ENCODE results near the gene TEC. TPM values are rescaled to one million over a fixed set of nuclear protein-coding genes. Genes with fewer than 3 reads are reported as not detected.
"Not testable (repeated sequence)": the region's sequence is repeated elsewhere in the genome, so short reads cannot be mapped to it uniquely, and the experiment has no call there.

The TEC gene
- 0.63 TPM for polyA plus RNA-seq (2013, experiment 1 of 2)
- polyA plus RNA-seq (2013, experiment 2 of 2), result 0.96 TPM

- Histone ChIP-seq H3K9me3 (ENCODE audit: control insufficient read depth, low read length) (peaks cover 6% of the 10 kb centered on the region), H3K27ac (ENCODE audit: low read depth, low read length, severe bottlenecking) (no peak within 1 kb of the TSS), H3K4me1 (ENCODE audit: control insufficient read depth, insufficient read depth, low read length, poor library complexity, severe bottlenecking) (no peaks in the 10 kb centered on the region), H3K4me3 (ENCODE audit: extremely low read depth, insufficient read depth, low read length, poor library complexity, severe bottlenecking) (peak within 1 kb of the TSS; percentile 68), H3K36me3 (ENCODE audit: control insufficient read depth, insufficient read depth, low read length) (no peaks in the 10 kb centered on the region)
- 0 to 1% methylated on average over 25 to 49 of the region's 63 CpGs for WGBS, 2 experiments (ENCODE audit: insufficient coverage in 2 of 2)
Measured at GRCh38 chr4:48268956-48269860, at the start of gene TEC. TSS of gene TEC (minus strand) at chr4:48269838. CDS start at chr4:48228614, 41,224 bp downstream.

GRCh38 chr4:48315728-48316630 lies 46.3 kb upstream of the TEC start:
- no peaks in the 10 kb centered on the region for H3K9me3 ChIP-seq (ENCODE audit: control insufficient read depth, low read length)
- 21 to 30% methylated on average over 4 of the region's 7 CpGs for whole genome bisulfite sequencing, 2 experiments (ENCODE audit: insufficient coverage in 2 of 2)
- H3K4me3 ChIP-seq (ENCODE audit: extremely low read depth, insufficient read depth, low read length, poor library complexity, severe bottlenecking), result no peak overlapping the region
- H3K36me3 ChIP-seq (ENCODE audit: control insufficient read depth, insufficient read depth, low read length), result no peaks in the 10 kb centered on the region
- H3K27ac ChIP-seq (ENCODE audit: low read depth, low read length, severe bottlenecking), result no peak overlapping the region
- H3K4me1 ChIP-seq (ENCODE audit: control insufficient read depth, insufficient read depth, low read length, poor library complexity, severe bottlenecking), result peaks cover 2% of the 10 kb centered on the region

- not testable (repeated sequence) for H3K4me1 ChIP-seq (ENCODE audit: control insufficient read depth, insufficient read depth, low read length, poor library complexity, severe bottlenecking); H3K9me3 ChIP-seq (ENCODE audit: control insufficient read depth, low read length); H3K4me3 ChIP-seq (ENCODE audit: extremely low read depth, insufficient read depth, low read length, poor library complexity, severe bottlenecking); H3K27ac ChIP-seq (ENCODE audit: low read depth, low read length, severe bottlenecking); H3K36me3 ChIP-seq (ENCODE audit: control insufficient read depth, insufficient read depth, low read length)
Measured at GRCh38 chr4:48314746-48315145, 45.1 kb upstream of the TEC start.

- no peaks in the 10 kb centered on the region for H3K36me3 ChIP-seq (ENCODE audit: control insufficient read depth, insufficient read depth, low read length)
- peaks cover 2% of the 10 kb centered on the region for H3K4me1 ChIP-seq (ENCODE audit: control insufficient read depth, insufficient read depth, low read length, poor library complexity, severe bottlenecking)
- no peaks in the 10 kb centered on the region for H3K9me3 ChIP-seq (ENCODE audit: control insufficient read depth, low read length)
- WGBS, 2 experiments (ENCODE audit: insufficient coverage in 2 of 2), result 80% methylated on average over 1 of the region's 3 CpGs; no CpG with 5 or more reads in 1 of the 2 experiments
- no peak overlapping the region for H3K27ac ChIP-seq (ENCODE audit: low read depth, low read length, severe bottlenecking)
- H3K4me3 ChIP-seq (ENCODE audit: extremely low read depth, insufficient read depth, low read length, poor library complexity, severe bottlenecking), result no peak overlapping the region
Measured at GRCh38 chr4:48311896-48312295, 42.3 kb upstream of the TEC start.

- Histone ChIP-seq H3K9me3 (ENCODE audit: control insufficient read depth, low read length) (no peaks in the 10 kb centered on the region), H3K27ac (ENCODE audit: low read depth, low read length, severe bottlenecking) (no peak overlapping the region), H3K4me1 (ENCODE audit: control insufficient read depth, insufficient read depth, low read length, poor library complexity, severe bottlenecking) (no peaks in the 10 kb centered on the region), H3K4me3 (ENCODE audit: extremely low read depth, insufficient read depth, low read length, poor library complexity, severe bottlenecking) (no peak overlapping the region), H3K36me3 (ENCODE audit: control insufficient read depth, insufficient read depth, low read length) (no peaks in the 10 kb centered on the region)
- WGBS, 2 experiments (ENCODE audit: insufficient coverage in 2 of 2), result no CpG with 5 or more reads among the region's 2 CpGs
Measured at GRCh38 chr4:48308901-48309300, 39.3 kb upstream of the TEC start.

- WGBS, 2 experiments (ENCODE audit: insufficient coverage in 2 of 2), result 92% methylated on average over 2 of the region's 5 CpGs; no CpG with 5 or more reads in 1 of the 2 experiments
Measured at GRCh38 chr4:48307528-48307927, 37.9 kb upstream of the TEC start.

GRCh38 chr4:48305508-48305907 lies 35.9 kb upstream of the TEC start:
- H3K36me3 ChIP-seq (ENCODE audit: control insufficient read depth, insufficient read depth, low read length), result no peaks in the 10 kb centered on the region
- H3K4me1 ChIP-seq (ENCODE audit: control insufficient read depth, insufficient read depth, low read length, poor library complexity, severe bottlenecking), result no peaks in the 10 kb centered on the region
- H3K9me3 ChIP-seq (ENCODE audit: control insufficient read depth, low read length), result no peaks in the 10 kb centered on the region
- no peak overlapping the region for H3K27ac ChIP-seq (ENCODE audit: low read depth, low read length, severe bottlenecking)
- WGBS, 2 experiments (ENCODE audit: insufficient coverage in 2 of 2), result 83% methylated on average over 1 of the region's 3 CpGs; no CpG with 5 or more reads in 1 of the 2 experiments
- no peak overlapping the region for H3K4me3 ChIP-seq (ENCODE audit: extremely low read depth, insufficient read depth, low read length, poor library complexity, severe bottlenecking)

More at GRCh38 chr4:48307528-48307927, 37.9 kb upstream of the TEC start:
- Histone ChIP-seq H3K27ac (ENCODE audit: low read depth, low read length, severe bottlenecking) (no peak overlapping the region), H3K4me3 (ENCODE audit: extremely low read depth, insufficient read depth, low read length, poor library complexity, severe bottlenecking) (no peak overlapping the region), H3K4me1 (ENCODE audit: control insufficient read depth, insufficient read depth, low read length, poor library complexity, severe bottlenecking) (no peaks in the 10 kb centered on the region), H3K9me3 (ENCODE audit: control insufficient read depth, low read length) (no peaks in the 10 kb centered on the region), H3K36me3 (ENCODE audit: control insufficient read depth, insufficient read depth, low read length) (no peaks in the 10 kb centered on the region)

- no peak overlapping the region for H3K4me3 ChIP-seq (ENCODE audit: extremely low read depth, insufficient read depth, low read length, poor library complexity, severe bottlenecking)
- no peak overlapping the region for H3K27ac ChIP-seq (ENCODE audit: low read depth, low read length, severe bottlenecking)
- H3K9me3 ChIP-seq (ENCODE audit: control insufficient read depth, low read length), result no peaks in the 10 kb centered on the region
- H3K36me3 ChIP-seq (ENCODE audit: control insufficient read depth, insufficient read depth, low read length), result no peaks in the 10 kb centered on the region
- WGBS, 2 experiments (ENCODE audit: insufficient coverage in 2 of 2), result no CpG with 5 or more reads among the region's 2 CpGs
- H3K4me1 ChIP-seq (ENCODE audit: control insufficient read depth, insufficient read depth, low read length, poor library complexity, severe bottlenecking), result no peaks in the 10 kb centered on the region
Measured at GRCh38 chr4:48300004-48300403, 30.4 kb upstream of the TEC start.

- no peaks in the 10 kb centered on the region for H3K4me1 ChIP-seq (ENCODE audit: control insufficient read depth, insufficient read depth, low read length, poor library complexity, severe bottlenecking)
- H3K36me3 ChIP-seq (ENCODE audit: control insufficient read depth, insufficient read depth, low read length), result no peaks in the 10 kb centered on the region
- no peak overlapping the region for H3K4me3 ChIP-seq (ENCODE audit: extremely low read depth, insufficient read depth, low read length, poor library complexity, severe bottlenecking)
- no peaks in the 10 kb centered on the region for H3K9me3 ChIP-seq (ENCODE audit: control insufficient read depth, low read length)
- WGBS, 2 experiments (ENCODE audit: insufficient coverage in 2 of 2), result 91 to 100% methylated on average over 2 to 4 of the region's 4 CpGs
- no peak overlapping the region for H3K27ac ChIP-seq (ENCODE audit: low read depth, low read length, severe bottlenecking)
Measured at GRCh38 chr4:48299560-48299959, 29.9 kb upstream of the TEC start.

GRCh38 chr4:48297256-48297846 lies 27.7 kb upstream of the TEC start:
- H3K4me3 ChIP-seq (ENCODE audit: extremely low read depth, insufficient read depth, low read length, poor library complexity, severe bottlenecking), result no peak overlapping the region
- no peaks in the 10 kb centered on the region for H3K4me1 ChIP-seq (ENCODE audit: control insufficient read depth, insufficient read depth, low read length, poor library complexity, severe bottlenecking)
- H3K27ac ChIP-seq (ENCODE audit: low read depth, low read length, severe bottlenecking), result no peak overlapping the region
- H3K36me3 ChIP-seq (ENCODE audit: control insufficient read depth, insufficient read depth, low read length), result no peaks in the 10 kb centered on the region
- 100% methylated on average over 1 to 2 of the region's 2 CpGs for WGBS, 2 experiments (ENCODE audit: insufficient coverage in 2 of 2)
- no peaks in the 10 kb centered on the region for H3K9me3 ChIP-seq (ENCODE audit: control insufficient read depth, low read length)
